IMR-90 (cell line): Measurements from ENCODE around the gene VCPKMT. TPM values are rescaled to one million over a fixed set of nuclear protein-coding genes. Genes with fewer than 3 reads are reported as not detected.

Experiments
- ATAC-seq: fragments of 200-7000 bp; cut with Tn5 transposase; 2 replicates; pipeline ENCODE4 v1.9.1; 2020; ENCODE audit warnings: low read depth, mild to moderate bottlenecking, moderate library complexity
- BruUV-seq: library from RNA; stranded (reverse); fragments of 400-500 nt; replicated peaks from 2 replicates; lab custom pipeline; 2021; lab: Mats Ljungman, UMichigan
- CTCF ChIA-PET: fragments of 300-600 bp; formaldehyde crosslinking; extraction: SDS; loops from one replicate; lab custom pipeline; 2021; ENCODE audit warnings: antibody characterized with exemption; lab: Yijun Ruan, JAX
- POLR2A ChIA-PET: fragments of 300-600 bp; sonication (Branson Sonifier 250); formaldehyde crosslinking; loops from one replicate; lab custom pipeline; 2022; ENCODE audit warnings: antibody characterized with exemption; ENCODE audit not compliant: unreplicated experiment; lab: Charles Lee
- DNase-seq: peaks from one replicate; pipeline ENCODE4 v3.0.0; 2013
- H2AFZ ChIP-seq: replicated peaks from 2 replicates; pipeline ENCODE3; 2013; ENCODE audit warnings: low read length, mild to moderate bottlenecking; ENCODE audit not compliant: poor library complexity
- H2AK5ac ChIP-seq: 2 replicates; pipeline ENCODE4 v1.6.1; 2013; ENCODE audit warnings: low read depth, low read length, inconsistent platforms
- H2AK9ac ChIP-seq: replicated peaks from 2 replicates; pipeline ENCODE3; 2013; ENCODE audit warnings: mild to moderate bottlenecking, low read depth, low read length, moderate library complexity; ENCODE audit not compliant: poor library complexity
- H2BK120ac ChIP-seq: 2 replicates; pipeline ENCODE4 v1.6.1; 2013; ENCODE audit warnings: low read depth, low read length, inconsistent platforms
- H2BK15ac ChIP-seq: 3 replicates; pipeline ENCODE4 v1.6.1; 2013; ENCODE audit warnings: low read depth, low read length, inconsistent platforms
- H2BK20ac ChIP-seq: 2 replicates; pipeline ENCODE4 v1.6.1; 2013; ENCODE audit warnings: low read depth, mild to moderate bottlenecking, inconsistent platforms, low read length, moderate library complexity
- H2BK5ac ChIP-seq: 2 replicates; pipeline ENCODE4 v1.6.1; 2013; ENCODE audit warnings: mild to moderate bottlenecking, low read depth, low read length, inconsistent platforms; ENCODE audit not compliant: poor library complexity, severe bottlenecking
- H3K14ac ChIP-seq: replicated peaks from 2 replicates; pipeline ENCODE4 v1.6.1; 2013; ENCODE audit warnings: low read depth, low read length, inconsistent platforms
- H3K18ac ChIP-seq: 2 replicates; pipeline ENCODE4 v1.6.1; 2013; ENCODE audit warnings: low read depth, low read length, control low read depth
- H3K23ac ChIP-seq: 2 replicates; pipeline ENCODE4 v1.6.1; 2013; ENCODE audit warnings: low read depth, low read length, inconsistent platforms
- H3K27ac ChIP-seq: 2 replicates; pipeline ENCODE4 v1.5.1; 2013; ENCODE audit warnings: mild to moderate bottlenecking, control low read depth, low read length; ENCODE audit not compliant: insufficient read depth
- H3K27me3 ChIP-seq: 2 replicates; pipeline ENCODE4 v1.6.1; 2013; ENCODE audit warnings: low read length; ENCODE audit not compliant: control insufficient read depth, insufficient read depth
- H3K36me3 ChIP-seq: 2 replicates; pipeline ENCODE4 v1.6.1; 2013; ENCODE audit warnings: low read length, mixed read lengths; ENCODE audit not compliant: control insufficient read depth, insufficient read depth
- H3K4ac ChIP-seq: 2 replicates; pipeline ENCODE4 v1.6.1; 2013; ENCODE audit warnings: low read depth, low read length, inconsistent platforms
- H3K4me1 ChIP-seq: 2 replicates; pipeline ENCODE4 v1.6.1; 2013; ENCODE audit warnings: low read length, mixed read lengths; ENCODE audit not compliant: control insufficient read depth, insufficient read depth
- H3K4me2 ChIP-seq: 2 replicates; pipeline ENCODE4 v1.6.1; 2013; ENCODE audit warnings: low read depth, mild to moderate bottlenecking, control low read depth, low read length, moderate library complexity
- H3K4me3 ChIP-seq: 2 replicates; pipeline ENCODE4 v1.5.1; 2013; ENCODE audit warnings: low read depth, mild to moderate bottlenecking, control low read depth, low read length, moderate library complexity; ENCODE audit not compliant: insufficient read depth
- H3K56ac ChIP-seq: 2 replicates; pipeline ENCODE4 v1.6.1; 2013; ENCODE audit warnings: low read length, inconsistent platforms; ENCODE audit not compliant: insufficient read depth; ENCODE audit errors: extremely low read depth
- H3K79me1 ChIP-seq, 2 experiments: 2 replicates each; pipeline ENCODE4 v1.6.1; 2013; ENCODE audit warnings: low read length in 2 of 2, inconsistent platforms in 1 of 2, low read depth in 1 of 2
- H3K9ac ChIP-seq: 2 replicates; pipeline ENCODE4 v1.6.1; 2013; ENCODE audit warnings: low read depth, low read length, control low read depth
- H3K9me1 ChIP-seq: 2 replicates; pipeline ENCODE4 v1.6.1; 2013; ENCODE audit warnings: low read length, inconsistent platforms; ENCODE audit not compliant: insufficient read depth
- H3K9me3 ChIP-seq: 2 replicates; pipeline ENCODE4 v1.6.1; 2013; ENCODE audit warnings: low read length; ENCODE audit not compliant: control insufficient read depth, insufficient read depth
- H4K20me1 ChIP-seq: 2 replicates; pipeline ENCODE4 v1.6.1; 2013; ENCODE audit warnings: low read length, inconsistent platforms; ENCODE audit not compliant: insufficient read depth
- H4K5ac ChIP-seq: 2 replicates; pipeline ENCODE4 v1.6.1; 2013; ENCODE audit warnings: mild to moderate bottlenecking, low read depth, low read length, control low read depth
- H4K8ac ChIP-seq, 2 experiments: 2 replicates each; pipeline ENCODE4 v1.6.1; 2013; ENCODE audit warnings: low read depth in 2 of 2, low read length in 2 of 2, control low read depth in 1 of 2, inconsistent platforms in 1 of 2
- H4K91ac ChIP-seq: 2 replicates; pipeline ENCODE4 v1.6.1; 2013; ENCODE audit warnings: low read depth, low read length, inconsistent platforms; ENCODE audit not compliant: insufficient read depth
- BHLHE40 ChIP-seq: fragments of 150-350 bp; IDR thresholded peaks from 2 replicates; pipeline ENCODE4 v1.6.1; 2016; ENCODE audit warnings: mild to moderate bottlenecking, low read depth, low read length
- FOS ChIP-seq: fragments of 150-350 bp; IDR thresholded peaks from 2 replicates; pipeline ENCODE4 v1.6.1; 2016; ENCODE audit warnings: low read depth, low read length
- MXI1 ChIP-seq: IDR thresholded peaks from 2 replicates; pipeline ENCODE4 v1.6.1; 2012; ENCODE audit warnings: low read depth, mild to moderate bottlenecking, low read length, moderate library complexity, borderline replicate concordance
- POLR2A ChIP-seq: IDR thresholded peaks from 2 replicates; pipeline ENCODE4 v1.6.1; 2012; ENCODE audit warnings: mild to moderate bottlenecking, low read depth, low read length
- RAD21 ChIP-seq: IDR thresholded peaks from 2 replicates; pipeline ENCODE4 v1.6.1; 2012; ENCODE audit warnings: low read length, improper control_type of control experiment
- USF2 ChIP-seq: fragments of 150-350 bp; IDR thresholded peaks from 2 replicates; pipeline ENCODE4 v1.6.1; 2017; ENCODE audit warnings: mild to moderate bottlenecking, antibody characterized with exemption, low read length, low read depth
- WGBS, 2 experiments: methylation state at CpG; one replicate each; pipeline versions ENCODE4 v1.1.5 to v1.1.7; 2013; ENCODE audit warnings: missing lambda C conversion rate in 2 of 2; ENCODE audit not compliant: insufficient read length in 1 of 2; ENCODE audit errors: extremely low coverage in 2 of 2; 5-methylcytosine and 5-hydroxymethylcytosine counted together
- dilution Hi-C: fragments of 300-500 bp; cut with HindIII; formaldehyde crosslinking; loops from one replicate; pipeline ENCODE4 v1.14.3; 2018; ENCODE audit warnings: low sequenced_read_pairs; ENCODE audit not compliant: unreplicated experiment
- in situ Hi-C: fragments of 300-500 bp; cut with MboI; formaldehyde crosslinking; loops from 3 replicates; pipeline ENCODE4 v1.14.3; 2019; ENCODE audit warnings: low sequenced_read_pairs, inconsistent platforms, mixed read lengths
- intact Hi-C: fragments of 100-400 bp; cut with micrococcal nuclease; formaldehyde crosslinking; loops from 2 replicates; pipeline ENCODE4 v1.10.0; 2022
- polyA plus RNA-seq, 3 experiments: library from polyadenylated mRNA; depleted of rRNA; stranded (reverse); fragments of >200 nt; gene quantifications; 2 replicates each; pipeline ENCODE4 v1.2.3, GENCODE V29; 2012; ENCODE audit warnings: low replicate concordance in 1 of 3
- total RNA-seq: library from RNA; depleted of rRNA; stranded (reverse); fragments of >200 nt; gene quantifications from 2 replicates; pipeline ENCODE4 v1.2.3, GENCODE V29; 2012

The VCPKMT gene
- total and polyA plus RNA-seq, 2 of the 4 experiments (the other 2 are of a cell fraction) = 2.5 to 4.7 TPM

- Histone ChIP-seq H3K27me3 (no peaks in the 10 kb centered on the region), H3K56ac (no peak overlapping the region), H2AK5ac (peak overlapping the region; percentile 77), H4K8ac (no peak overlapping the region), H3K9me3 (no peaks in the 10 kb centered on the region), H3K4me3 (no peak overlapping the region), H4K5ac (no peak overlapping the region), H3K4ac (no peak overlapping the region), H3K36me3 (no peaks in the 10 kb centered on the region), H3K27ac (no peak overlapping the region), H3K4me1 (peaks cover 13% of the 10 kb centered on the region), H3K4me2 (no peak overlapping the region), H4K91ac (no peak overlapping the region), H3K9me1 (peaks cover 9% of the 10 kb centered on the region), H2BK20ac (peak overlapping the region; percentile 40; the same call in 1 of the 2 replicates), H3K14ac (no peak overlapping the region; the same call in 1 of the 2 replicates), H2AFZ (no peak overlapping the region), H2BK120ac (no peak overlapping the region), H4K20me1 (no peaks in the 10 kb centered on the region), H3K23ac (no peak overlapping the region), H3K9ac (no peak overlapping the region), H2BK5ac (no peak overlapping the region), H3K18ac (no peak overlapping the region), H2AK9ac (no peak overlapping the region), H3K79me1 (no peaks in the 10 kb centered on the region), H2BK15ac (no peak overlapping the region)
- BruUV-seq = no TSS peak
- ATAC-seq (no peak), DNase-seq (no peak)
- intact Hi-C loops = no loop called here
- CTCF ChIA-PET = no interaction called here
- dilution Hi-C loops = no loop called here
- no CpG with 5 or more reads among the region's 3 CpGs for WGBS, 2 experiments
- POLR2A ChIA-PET = no interaction called here
- TF ChIP-seq POLR2A = no peak
- TF ChIP-seq USF2 = no peak
- TF ChIP-seq BHLHE40 = no peak
- TF ChIP-seq MXI1 = no peak
- TF ChIP-seq FOS = no peak
- TF ChIP-seq RAD21 = no peak
- in situ Hi-C loops = no loop called here
These were observed 31.7 kb downstream of the VCPKMT start for GRCh38 chr14:50084666-50085065.
